IMR-90 (cell line): ENCODE data around the gene CCDC69. TPM values are rescaled to one million over a fixed set of nuclear protein-coding genes. Genes with fewer than 3 reads are reported as not detected.

Experiments
- ATAC-seq: fragments of 200-7000 bp; cut with Tn5 transposase; 2 replicates; pipeline ENCODE4 v1.9.1; 2020; ENCODE audit warnings: low read depth, mild to moderate bottlenecking, moderate library complexity
- BruUV-seq: library from RNA; stranded (reverse); fragments of 400-500 nt; replicated peaks from 2 replicates; lab custom pipeline; 2021; lab: Mats Ljungman, UMichigan
- CTCF ChIA-PET: fragments of 300-600 bp; formaldehyde crosslinking; extraction: SDS; loops from one replicate; lab custom pipeline; 2021; ENCODE audit warnings: antibody characterized with exemption; lab: Yijun Ruan, JAX
- POLR2A ChIA-PET: fragments of 300-600 bp; sonication (Branson Sonifier 250); formaldehyde crosslinking; loops from one replicate; lab custom pipeline; 2022; ENCODE audit warnings: antibody characterized with exemption; ENCODE audit not compliant: unreplicated experiment; lab: Charles Lee
- DNase-seq: peaks from one replicate; pipeline ENCODE4 v3.0.0; 2013
- H2AFZ ChIP-seq: replicated peaks from 2 replicates; pipeline ENCODE3; 2013; ENCODE audit warnings: low read length, mild to moderate bottlenecking; ENCODE audit not compliant: poor library complexity
- H2AK5ac ChIP-seq: 2 replicates; pipeline ENCODE4 v1.6.1; 2013; ENCODE audit warnings: low read depth, low read length, inconsistent platforms
- H2AK9ac ChIP-seq: replicated peaks from 2 replicates; pipeline ENCODE3; 2013; ENCODE audit warnings: mild to moderate bottlenecking, low read depth, low read length, moderate library complexity; ENCODE audit not compliant: poor library complexity
- H2BK120ac ChIP-seq: 2 replicates; pipeline ENCODE4 v1.6.1; 2013; ENCODE audit warnings: low read depth, low read length, inconsistent platforms
- H2BK15ac ChIP-seq: 3 replicates; pipeline ENCODE4 v1.6.1; 2013; ENCODE audit warnings: low read depth, low read length, inconsistent platforms
- H2BK20ac ChIP-seq: 2 replicates; pipeline ENCODE4 v1.6.1; 2013; ENCODE audit warnings: low read depth, mild to moderate bottlenecking, inconsistent platforms, low read length, moderate library complexity
- H2BK5ac ChIP-seq: 2 replicates; pipeline ENCODE4 v1.6.1; 2013; ENCODE audit warnings: mild to moderate bottlenecking, low read depth, low read length, inconsistent platforms; ENCODE audit not compliant: poor library complexity, severe bottlenecking
- H3K14ac ChIP-seq: replicated peaks from 2 replicates; pipeline ENCODE4 v1.6.1; 2013; ENCODE audit warnings: low read depth, low read length, inconsistent platforms
- H3K18ac ChIP-seq: 2 replicates; pipeline ENCODE4 v1.6.1; 2013; ENCODE audit warnings: low read depth, low read length, control low read depth
- H3K23ac ChIP-seq: 2 replicates; pipeline ENCODE4 v1.6.1; 2013; ENCODE audit warnings: low read depth, low read length, inconsistent platforms
- H3K27ac ChIP-seq: 2 replicates; pipeline ENCODE4 v1.5.1; 2013; ENCODE audit warnings: mild to moderate bottlenecking, control low read depth, low read length; ENCODE audit not compliant: insufficient read depth
- H3K27me3 ChIP-seq: 2 replicates; pipeline ENCODE4 v1.6.1; 2013; ENCODE audit warnings: low read length; ENCODE audit not compliant: control insufficient read depth, insufficient read depth
- H3K36me3 ChIP-seq: 2 replicates; pipeline ENCODE4 v1.6.1; 2013; ENCODE audit warnings: low read length, mixed read lengths; ENCODE audit not compliant: control insufficient read depth, insufficient read depth
- H3K4ac ChIP-seq: 2 replicates; pipeline ENCODE4 v1.6.1; 2013; ENCODE audit warnings: low read depth, low read length, inconsistent platforms
- H3K4me1 ChIP-seq: 2 replicates; pipeline ENCODE4 v1.6.1; 2013; ENCODE audit warnings: low read length, mixed read lengths; ENCODE audit not compliant: control insufficient read depth, insufficient read depth
- H3K4me2 ChIP-seq: 2 replicates; pipeline ENCODE4 v1.6.1; 2013; ENCODE audit warnings: low read depth, mild to moderate bottlenecking, control low read depth, low read length, moderate library complexity
- H3K4me3 ChIP-seq: 2 replicates; pipeline ENCODE4 v1.5.1; 2013; ENCODE audit warnings: low read depth, mild to moderate bottlenecking, control low read depth, low read length, moderate library complexity; ENCODE audit not compliant: insufficient read depth
- H3K56ac ChIP-seq: 2 replicates; pipeline ENCODE4 v1.6.1; 2013; ENCODE audit warnings: low read length, inconsistent platforms; ENCODE audit not compliant: insufficient read depth; ENCODE audit errors: extremely low read depth
- H3K79me1 ChIP-seq, 2 experiments: 2 replicates each; pipeline ENCODE4 v1.6.1; 2013; ENCODE audit warnings: low read length in 2 of 2, inconsistent platforms in 1 of 2, low read depth in 1 of 2
- H3K9ac ChIP-seq: 2 replicates; pipeline ENCODE4 v1.6.1; 2013; ENCODE audit warnings: low read depth, low read length, control low read depth
- H3K9me1 ChIP-seq: 2 replicates; pipeline ENCODE4 v1.6.1; 2013; ENCODE audit warnings: low read length, inconsistent platforms; ENCODE audit not compliant: insufficient read depth
- H3K9me3 ChIP-seq: 2 replicates; pipeline ENCODE4 v1.6.1; 2013; ENCODE audit warnings: low read length; ENCODE audit not compliant: control insufficient read depth, insufficient read depth
- H4K20me1 ChIP-seq: 2 replicates; pipeline ENCODE4 v1.6.1; 2013; ENCODE audit warnings: low read length, inconsistent platforms; ENCODE audit not compliant: insufficient read depth
- H4K5ac ChIP-seq: 2 replicates; pipeline ENCODE4 v1.6.1; 2013; ENCODE audit warnings: mild to moderate bottlenecking, low read depth, low read length, control low read depth
- H4K8ac ChIP-seq, 2 experiments: 2 replicates each; pipeline ENCODE4 v1.6.1; 2013; ENCODE audit warnings: low read depth in 2 of 2, low read length in 2 of 2, control low read depth in 1 of 2, inconsistent platforms in 1 of 2
- H4K91ac ChIP-seq: 2 replicates; pipeline ENCODE4 v1.6.1; 2013; ENCODE audit warnings: low read depth, low read length, inconsistent platforms; ENCODE audit not compliant: insufficient read depth
- BHLHE40 ChIP-seq: fragments of 150-350 bp; IDR thresholded peaks from 2 replicates; pipeline ENCODE4 v1.6.1; 2016; ENCODE audit warnings: mild to moderate bottlenecking, low read depth, low read length
- CEBPB ChIP-seq: IDR thresholded peaks from 2 replicates; pipeline ENCODE4 v1.6.1; 2012; ENCODE audit warnings: low read depth, low read length, improper control_type of control experiment
- CHD1 ChIP-seq: IDR thresholded peaks from 2 replicates; pipeline ENCODE4 v1.6.1; 2012; ENCODE audit warnings: low read depth, low read length, improper control_type of control experiment
- CTCF ChIP-seq: conservative IDR thresholded peaks from 2 replicates; pipeline ENCODE4 v1.5.1; 2012; ENCODE audit warnings: mild to moderate bottlenecking, low read depth, low read length, improper control_type of control experiment
- FOS ChIP-seq: fragments of 150-350 bp; IDR thresholded peaks from 2 replicates; pipeline ENCODE4 v1.6.1; 2016; ENCODE audit warnings: low read depth, low read length
- MAFK ChIP-seq: IDR thresholded peaks from 2 replicates; pipeline ENCODE4 v1.6.1; 2012; ENCODE audit warnings: low read depth, low read length, improper control_type of control experiment
- MXI1 ChIP-seq: IDR thresholded peaks from 2 replicates; pipeline ENCODE4 v1.6.1; 2012; ENCODE audit warnings: low read depth, mild to moderate bottlenecking, low read length, moderate library complexity, borderline replicate concordance
- NFE2L2 ChIP-seq: fragments of 150-350 bp; IDR thresholded peaks from 2 replicates; pipeline ENCODE4 v1.6.1; 2016; ENCODE audit warnings: low read depth, mild to moderate bottlenecking, low read length
- RAD21 ChIP-seq: IDR thresholded peaks from 2 replicates; pipeline ENCODE4 v1.6.1; 2012; ENCODE audit warnings: low read length, improper control_type of control experiment
- RCOR1 ChIP-seq: IDR thresholded peaks from 2 replicates; pipeline ENCODE4 v1.6.1; 2012; ENCODE audit warnings: mild to moderate bottlenecking, low read length, improper control_type of control experiment; ENCODE audit not compliant: insufficient replicate concordance
- RFX5 ChIP-seq: IDR thresholded peaks from 2 replicates; pipeline ENCODE4 v1.8.0; 2012; ENCODE audit warnings: low read depth, mild to moderate bottlenecking, low read length, moderate library complexity
- SMC3 ChIP-seq: fragments of 150-350 bp; IDR thresholded peaks from 2 replicates; pipeline ENCODE4 v1.6.1; 2016; ENCODE audit warnings: low read depth, mild to moderate bottlenecking, antibody characterized with exemption, low read length, moderate library complexity
- USF2 ChIP-seq: fragments of 150-350 bp; IDR thresholded peaks from 2 replicates; pipeline ENCODE4 v1.6.1; 2017; ENCODE audit warnings: mild to moderate bottlenecking, antibody characterized with exemption, low read length, low read depth
- WGBS, 2 experiments: methylation state at CpG; one replicate each; pipeline versions ENCODE4 v1.1.5 to v1.1.7; 2013; ENCODE audit warnings: missing lambda C conversion rate in 2 of 2; ENCODE audit not compliant: insufficient read length in 1 of 2; ENCODE audit errors: extremely low coverage in 2 of 2; 5-methylcytosine and 5-hydroxymethylcytosine counted together
- dilution Hi-C: fragments of 300-500 bp; cut with HindIII; formaldehyde crosslinking; loops from one replicate; pipeline ENCODE4 v1.14.3; 2018; ENCODE audit warnings: low sequenced_read_pairs; ENCODE audit not compliant: unreplicated experiment
- in situ Hi-C: fragments of 300-500 bp; cut with MboI; formaldehyde crosslinking; loops from 3 replicates; pipeline ENCODE4 v1.14.3; 2019; ENCODE audit warnings: low sequenced_read_pairs, inconsistent platforms, mixed read lengths
- intact Hi-C: fragments of 100-400 bp; cut with micrococcal nuclease; formaldehyde crosslinking; loops from 2 replicates; pipeline ENCODE4 v1.10.0; 2022
- polyA plus RNA-seq, 3 experiments: library from polyadenylated mRNA; depleted of rRNA; stranded (reverse); fragments of >200 nt; gene quantifications; 2 replicates each; pipeline ENCODE4 v1.2.3, GENCODE V29; 2012; ENCODE audit warnings: low replicate concordance in 1 of 3
- total RNA-seq: library from RNA; depleted of rRNA; stranded (reverse); fragments of >200 nt; gene quantifications from 2 replicates; pipeline ENCODE4 v1.2.3, GENCODE V29; 2012

CCDC69 gene
- total and polyA plus RNA-seq, 2 of the 4 experiments (the other 2 are of a cell fraction), result 0.36 to 0.48 TPM

GRCh38 chr5:151138114-151138513, 85.8 kb downstream of the CCDC69 start:
- Histone ChIP-seq H3K27ac (no peak overlapping the region), H2BK120ac (no peak overlapping the region), H3K9me1 (peaks cover 11% of the 10 kb centered on the region), H3K9ac (no peak overlapping the region), H3K36me3 (peaks cover 82% of the 10 kb centered on the region), H3K9me3 (no peaks in the 10 kb centered on the region), H2AK9ac (no peak overlapping the region), H3K23ac (no peak overlapping the region), H3K4me3 (no peak overlapping the region), H2BK20ac (no peak overlapping the region), H3K4me2 (no peak overlapping the region), H2AK5ac (no peak overlapping the region), H2BK5ac (no peak overlapping the region), H3K27me3 (no peaks in the 10 kb centered on the region), H3K56ac (no peak overlapping the region), H2BK15ac (no peak overlapping the region), H4K5ac (no peak overlapping the region), H3K4me1 (no peaks in the 10 kb centered on the region), H3K79me1 (peaks cover 50 to 87% of the 10 kb centered on the region in 2 experiments), H3K4ac (no peak overlapping the region), H2AFZ (no peak overlapping the region), H3K14ac (no peak overlapping the region), H3K18ac (no peak overlapping the region), H4K8ac (no peak overlapping the region), H4K91ac (no peak overlapping the region), H4K20me1 (peaks cover 53% of the 10 kb centered on the region)
- intact Hi-C loops (no loop called here), dilution Hi-C loops (no loop called here), in situ Hi-C loops (no loop called here)
- WGBS, 2 experiments, result 100% methylated on average over 1 of the region's 1 CpG; no CpG with 5 or more reads in 1 of the 2 experiments
- TF ChIP-seq CHD1 (no peak), BHLHE40 (no peak), RFX5 (no peak), MXI1 (no peak), RAD21 (no peak), SMC3 (no peak), CEBPB (no peak), FOS (no peak), RCOR1 (no peak), USF2 (no peak), NFE2L2 (no peak), CTCF (no peak), MAFK (no peak)
- DNase-seq (no peak), ATAC-seq (no peak)
- BruUV-seq, result no TSS peak
- ChIA-PET CTCF (no interaction called here), POLR2A (no interaction called here)
